ENCODE measurements around the gene HINFP. TPM values are rescaled to one million over a fixed set of nuclear protein-coding genes. Genes with fewer than 3 reads are reported as not detected.

HINFP gene
- total and polyA plus RNA-seq, 2 of the 8 experiments (the other 6 are each of a cell fraction or from before 2014, with no cell fraction given) = 35.0 to 37.3 TPM

DNA sequence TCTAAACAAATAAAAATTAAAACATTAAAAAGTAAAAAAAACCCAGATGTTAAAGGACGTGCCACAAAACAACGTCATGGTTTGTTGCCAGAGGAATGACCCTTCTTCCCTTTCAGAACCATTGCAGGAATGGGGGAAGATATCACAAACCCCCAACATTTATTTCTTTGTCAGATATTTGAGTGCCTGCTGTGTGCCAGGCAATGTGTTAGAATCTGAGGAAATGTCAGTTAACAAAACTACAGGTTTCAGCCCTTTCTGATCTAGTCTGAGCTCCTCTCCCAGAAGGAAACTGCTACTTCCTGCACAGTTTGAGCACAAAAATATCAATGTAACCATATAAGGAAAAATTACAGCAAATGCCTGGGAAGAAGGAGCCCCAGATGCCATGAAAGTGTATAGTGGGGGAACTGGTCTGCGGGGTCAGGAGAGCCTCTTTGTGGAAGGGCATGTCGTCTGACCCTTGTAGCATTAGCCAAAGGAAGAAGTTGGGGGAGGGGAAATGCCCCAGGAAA, 56.8 kb downstream of the HINFP start (continued):
- TF ChIP-seq, protein P1, sequence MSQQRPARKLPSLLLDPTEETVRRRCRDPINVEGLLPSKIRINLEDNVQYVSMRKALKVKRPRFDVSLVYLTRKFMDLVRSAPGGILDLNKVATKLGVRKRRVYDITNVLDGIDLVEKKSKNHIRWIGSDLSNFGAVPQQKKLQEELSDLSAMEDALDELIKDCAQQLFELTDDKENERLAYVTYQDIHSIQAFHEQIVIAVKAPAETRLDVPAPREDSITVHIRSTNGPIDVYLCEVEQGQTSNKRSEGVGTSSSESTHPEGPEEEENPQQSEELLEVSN (IDR thresholded peaks at IDR 0.05) = no peak
- TF ChIP-seq RNF2 (IDR thresholded peaks at IDR 0.05; ENCODE audit: borderline replicate concordance, low read depth, low read length, missing control alignments, poor library complexity, severe bottlenecking) (no peak), SRF (IDR thresholded peaks at IDR 0.05; ENCODE audit: low read depth, low read length) (no peak), POU5F1 (IDR thresholded peaks at IDR 0.05; ENCODE audit: low read depth, low read length) (no peak)
- TF ChIP-seq, protein P2, sequence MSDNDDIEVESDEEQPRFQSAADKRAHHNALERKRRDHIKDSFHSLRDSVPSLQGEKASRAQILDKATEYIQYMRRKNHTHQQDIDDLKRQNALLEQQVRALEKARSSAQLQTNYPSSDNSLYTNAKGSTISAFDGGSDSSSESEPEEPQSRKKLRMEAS (IDR thresholded peaks at IDR 0.05) = no peak

Data from H1 (cell line).